Measurements from ENCODE around the gene MTUS2.

GRCh38 chr13:29537736-29538651, 717.9 kb downstream of the MTUS2 start:
- TF ChIP-seq CTCF (IDR thresholded peaks at IDR 0.05; ENCODE audit: insufficient read depth, low read length, poor library complexity, severe bottlenecking) (no peak), EZH2phosphoT487 (conservative IDR thresholded peaks at IDR 0.05; ENCODE audit: low read length) (no peak)

Data from SU-DHL-6 (cell line).